HCT116 (cell line): ENCODE data around the gene NAA40.

Source experiments
- ATF3 ChIP-seq: IDR thresholded peaks from 2 replicates; pipeline ENCODE4 v1.6.1; 2012
- EZH2 ChIP-seq: fragments of 200-600 bp; sonication (generic); IDR thresholded peaks from 2 replicates; pipeline ENCODE4 v1.6.1; 2017; ENCODE audit warnings: antibody characterized with exemption, mixed run types
- POLR2A ChIP-seq: IDR thresholded peaks from 2 replicates; pipeline ENCODE4 v1.7.0; 2011; ENCODE audit warnings: borderline replicate concordance; ENCODE audit not compliant: insufficient read depth, insufficient read length; ENCODE audit errors: extremely low read depth
- POLR2AphosphoS5 ChIP-seq: IDR thresholded peaks from 2 replicates; pipeline ENCODE4 v1.6.1; 2011; ENCODE audit warnings: mild to moderate bottlenecking, low read depth, low read length, moderate library complexity
- RAD21 ChIP-seq: IDR thresholded peaks from 2 replicates; pipeline ENCODE4 v1.6.1; 2012; ENCODE audit warnings: low read depth, mild to moderate bottlenecking
- REST ChIP-seq: IDR thresholded peaks from 2 replicates; pipeline ENCODE4 v1.6.1; 2012; ENCODE audit warnings: low read depth
- SP1 ChIP-seq: IDR thresholded peaks from 2 replicates; pipeline ENCODE4 v1.6.1; 2012; ENCODE audit warnings: low read depth
- YY1 ChIP-seq: IDR thresholded peaks from 2 replicates; pipeline ENCODE4 v1.6.1; 2011; ENCODE audit warnings: low read length, low read depth, moderate library complexity, mild to moderate bottlenecking; ENCODE audit not compliant: insufficient replicate concordance; ENCODE audit errors: extremely low read depth
- ZFX ChIP-seq: fragments of 450-650 bp; IDR thresholded peaks from 2 replicates; pipeline ENCODE4 v1.6.1; 2017
- TF ChIP-seq, protein P1 (sequence below), 3 experiments: fragments of 200-600 bp in 1 of 3; sonication (generic) in 1 of 3; IDR thresholded peaks in 2 of 3; conservative IDR thresholded peaks in 1 of 3; 2 replicates each; pipeline ENCODE4 v1.5.1; 2012 to 2017; ENCODE audit warnings: low read depth in 2 of 3, low read length in 2 of 3, antibody characterized with exemption in 1 of 3, borderline replicate concordance in 1 of 3, control low read depth in 1 of 3, mild to moderate bottlenecking in 1 of 3, mixed read lengths in 1 of 3, mixed run types in 1 of 3, moderate library complexity in 1 of 3; ENCODE audit not compliant: insufficient read depth in 1 of 3

GRCh38 chr11:63918507-63919191 is 20.2 kb upstream of the NAA40 start:
- TF ChIP-seq POLR2A (peak; percentile 58), EZH2 (no peak), YY1 (no peak), RAD21 (no peak), REST (no peak), POLR2AphosphoS5 (no peak), ATF3 (no peak), ZFX (0 out of 2 replicates have a peak, but pooled peaks have one; percentile 22), SP1 (no peak)
- TF ChIP-seq, protein P1, sequence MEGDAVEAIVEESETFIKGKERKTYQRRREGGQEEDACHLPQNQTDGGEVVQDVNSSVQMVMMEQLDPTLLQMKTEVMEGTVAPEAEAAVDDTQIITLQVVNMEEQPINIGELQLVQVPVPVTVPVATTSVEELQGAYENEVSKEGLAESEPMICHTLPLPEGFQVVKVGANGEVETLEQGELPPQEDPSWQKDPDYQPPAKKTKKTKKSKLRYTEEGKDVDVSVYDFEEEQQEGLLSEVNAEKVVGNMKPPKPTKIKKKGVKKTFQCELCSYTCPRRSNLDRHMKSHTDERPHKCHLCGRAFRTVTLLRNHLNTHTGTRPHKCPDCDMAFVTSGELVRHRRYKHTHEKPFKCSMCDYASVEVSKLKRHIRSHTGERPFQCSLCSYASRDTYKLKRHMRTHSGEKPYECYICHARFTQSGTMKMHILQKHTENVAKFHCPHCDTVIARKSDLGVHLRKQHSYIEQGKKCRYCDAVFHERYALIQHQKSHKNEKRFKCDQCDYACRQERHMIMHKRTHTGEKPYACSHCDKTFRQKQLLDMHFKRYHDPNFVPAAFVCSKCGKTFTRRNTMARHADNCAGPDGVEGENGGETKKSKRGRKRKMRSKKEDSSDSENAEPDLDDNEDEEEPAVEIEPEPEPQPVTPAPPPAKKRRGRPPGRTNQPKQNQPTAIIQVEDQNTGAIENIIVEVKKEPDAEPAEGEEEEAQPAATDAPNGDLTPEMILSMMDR (IDR thresholded peaks at IDR 0.05 in 2 of 3, conservative IDR thresholded peaks at IDR 0.05 in 1 of 3; ENCODE audit: borderline replicate concordance in 1 of 3, insufficient read depth in 1 of 3, low read depth in 2 of 3, low read length in 2 of 3): no peak
